ENCODE measurements around the gene ASIC1.

The ASIC1 gene

GRCh38 chr12:50110127-50110761, 52.8 kb downstream of the ASIC1 start:
- DNase-seq: peak; percentile 37

GRCh38 chr12:50110762-50111351, 53.5 kb downstream of the ASIC1 start:
- peak; percentile 35 for DNase-seq

- no peak for DNase-seq
Observed at GRCh38 chr12:50111395-50111692, 53.9 kb downstream of the ASIC1 start.

- peak; percentile 99 for DNase-seq
Observed at GRCh38 chr12:50111693-50112455, 54.5 kb downstream of the ASIC1 start, which contains the start of gene COX14. COX14 (plus strand) TSS chr12:50112236; CDS start chr12:50120044, 7,808 bp downstream.

- no peak for DNase-seq
Observed at GRCh38 chr12:50112456-50113218, 55.2 kb downstream of the ASIC1 start.

GRCh38 chr12:50117057-50117622, 59.7 kb downstream of the ASIC1 start:
- peak; percentile 12 for DNase-seq

GRCh38 chr12:50119387-50119786, 62.0 kb downstream of the ASIC1 start:
- no peak for DNase-seq

- no peak for DNase-seq
Observed at GRCh38 chr12:50120521-50120920, 63.1 kb downstream of the ASIC1 start.

- no peak for DNase-seq
Observed at GRCh38 chr12:50120953-50121352, 63.6 kb downstream of the ASIC1 start.

GRCh38 chr12:50121641-50122040, 64.2 kb downstream of the ASIC1 start:
- no peak for DNase-seq

GRCh38 chr12:50123203-50123602, 65.8 kb downstream of the ASIC1 start:
- no peak for DNase-seq

- DNase-seq: no peak
Observed at GRCh38 chr12:50127546-50127945, 70.2 kb downstream of the ASIC1 start.

- no peak for DNase-seq
Observed at GRCh38 chr12:50129290-50129689, 71.9 kb downstream of the ASIC1 start.

GRCh38 chr12:50132505-50133135, 75.2 kb downstream of the ASIC1 start:
- DNase-seq: no peak
